Suprapubic skin (tissue), 3 donors: ENCODE results near the gene GOT1.

Experiments
- EP300 ChIP-seq: sonication (generic); formaldehyde crosslinking; IDR thresholded peaks from one replicate; pipeline ENCODE4 v1.6.1; 2017; ENCODE audit warnings: antibody characterized with exemption
- TF ChIP-seq, protein P1 (sequence below), 2 donors: fragments of 200-600 bp in 1 of 2; fragments of 450-650 bp in 1 of 2; sonication (generic) in 1 of 2; IDR thresholded peaks; one replicate each; pipeline ENCODE4 v1.5.1; 2016 to 2019; ENCODE audit warnings: antibody characterized with exemption in 2 of 2, mild to moderate bottlenecking in 1 of 2, moderate library complexity in 1 of 2

DNA sequence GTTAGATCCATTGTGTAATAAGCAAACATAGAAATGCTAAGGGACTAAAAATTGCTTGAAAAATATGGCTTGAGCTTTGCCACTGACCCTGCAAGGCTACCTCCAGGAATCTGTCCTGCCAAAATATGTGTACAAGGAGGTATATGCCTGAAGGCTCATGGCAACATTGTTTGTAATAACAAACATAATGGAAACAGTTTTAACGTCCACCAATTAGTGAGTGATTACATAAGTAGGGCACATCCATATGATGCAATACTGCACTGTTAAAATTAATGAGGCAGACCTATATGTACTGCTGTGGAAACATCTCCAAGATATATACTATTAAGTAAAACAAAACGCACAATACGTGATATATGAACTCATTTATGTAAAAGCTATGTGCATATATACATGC is 13.1 kb upstream of the GOT1 start:
- no peak for TF ChIP-seq EP300
- TF ChIP-seq, protein P1, sequence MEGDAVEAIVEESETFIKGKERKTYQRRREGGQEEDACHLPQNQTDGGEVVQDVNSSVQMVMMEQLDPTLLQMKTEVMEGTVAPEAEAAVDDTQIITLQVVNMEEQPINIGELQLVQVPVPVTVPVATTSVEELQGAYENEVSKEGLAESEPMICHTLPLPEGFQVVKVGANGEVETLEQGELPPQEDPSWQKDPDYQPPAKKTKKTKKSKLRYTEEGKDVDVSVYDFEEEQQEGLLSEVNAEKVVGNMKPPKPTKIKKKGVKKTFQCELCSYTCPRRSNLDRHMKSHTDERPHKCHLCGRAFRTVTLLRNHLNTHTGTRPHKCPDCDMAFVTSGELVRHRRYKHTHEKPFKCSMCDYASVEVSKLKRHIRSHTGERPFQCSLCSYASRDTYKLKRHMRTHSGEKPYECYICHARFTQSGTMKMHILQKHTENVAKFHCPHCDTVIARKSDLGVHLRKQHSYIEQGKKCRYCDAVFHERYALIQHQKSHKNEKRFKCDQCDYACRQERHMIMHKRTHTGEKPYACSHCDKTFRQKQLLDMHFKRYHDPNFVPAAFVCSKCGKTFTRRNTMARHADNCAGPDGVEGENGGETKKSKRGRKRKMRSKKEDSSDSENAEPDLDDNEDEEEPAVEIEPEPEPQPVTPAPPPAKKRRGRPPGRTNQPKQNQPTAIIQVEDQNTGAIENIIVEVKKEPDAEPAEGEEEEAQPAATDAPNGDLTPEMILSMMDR (IDR thresholded peaks at IDR 0.05): no peak
